ENCODE results near the gene MOV10L1.

DNA sequence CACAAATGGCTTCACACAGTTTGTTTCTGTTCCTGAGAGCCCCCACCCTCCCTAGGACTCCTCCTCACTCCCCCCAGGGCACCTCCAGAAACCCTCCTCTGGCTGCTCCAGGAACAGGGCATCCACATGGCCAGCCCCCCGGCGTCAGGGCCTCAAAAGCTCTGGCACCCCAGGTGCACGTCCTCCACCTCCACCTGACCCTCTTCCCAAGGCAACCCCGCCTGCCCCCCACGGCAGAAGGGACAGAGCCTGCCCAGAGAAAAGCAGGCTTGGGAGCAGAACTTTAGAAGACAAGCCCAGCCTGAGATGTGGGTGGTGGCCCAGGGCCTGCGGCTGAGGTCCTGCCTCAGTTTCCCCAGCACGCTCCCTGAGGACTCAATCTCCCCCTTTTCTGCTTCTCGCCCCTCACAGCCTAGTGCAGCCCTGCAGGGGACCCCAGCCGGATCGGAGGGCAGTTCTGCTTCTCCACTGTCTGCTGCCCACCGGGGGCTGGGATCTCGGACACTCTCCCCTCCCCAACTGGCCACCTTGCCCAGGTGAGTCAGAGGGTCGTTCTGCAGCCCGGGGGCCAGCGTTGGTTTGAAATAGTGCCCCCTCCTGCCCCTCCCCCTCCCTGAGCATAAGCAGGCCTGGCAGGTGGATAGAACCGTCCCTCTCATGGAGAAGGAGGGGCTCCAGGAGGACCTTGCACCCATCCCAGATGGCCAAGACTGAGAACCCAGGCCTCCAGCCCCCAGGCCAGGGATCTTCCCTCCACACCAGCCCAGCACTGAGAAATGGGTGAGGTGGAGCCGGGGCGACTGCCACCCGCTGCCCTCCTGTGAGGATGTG lies 93.5 kb downstream of the MOV10L1 start:
- TF ChIP-seq CTCF (conservative IDR thresholded peaks at IDR 0.05; ENCODE audit: low read depth, low read length) (no peak), EZH2phosphoT487 (IDR thresholded peaks at IDR 0.05; ENCODE audit: borderline replicate concordance, low read length) (no peak)
